Astrocyte (in vitro differentiated cells and primary cell): Measurements from ENCODE around the gene KCNE1.
"Not testable (repeated sequence)": the region's sequence is repeated elsewhere in the genome, so short reads cannot be mapped to it uniquely, and the experiment has no call there.

Experiments
- EZH2 ChIP-seq: IDR thresholded peaks from 2 replicates; pipeline ENCODE4 v1.6.1; 2012; ENCODE audit warnings: mild to moderate bottlenecking, low read length, inconsistent platforms; ENCODE audit not compliant: insufficient read depth
- TF ChIP-seq, protein P1 (sequence below): IDR thresholded peaks from 2 replicates; pipeline ENCODE4 v1.5.1; 2011; ENCODE audit warnings: low read depth, mild to moderate bottlenecking, inconsistent platforms, low read length, moderate library complexity; ENCODE audit not compliant: insufficient read depth

DNA sequence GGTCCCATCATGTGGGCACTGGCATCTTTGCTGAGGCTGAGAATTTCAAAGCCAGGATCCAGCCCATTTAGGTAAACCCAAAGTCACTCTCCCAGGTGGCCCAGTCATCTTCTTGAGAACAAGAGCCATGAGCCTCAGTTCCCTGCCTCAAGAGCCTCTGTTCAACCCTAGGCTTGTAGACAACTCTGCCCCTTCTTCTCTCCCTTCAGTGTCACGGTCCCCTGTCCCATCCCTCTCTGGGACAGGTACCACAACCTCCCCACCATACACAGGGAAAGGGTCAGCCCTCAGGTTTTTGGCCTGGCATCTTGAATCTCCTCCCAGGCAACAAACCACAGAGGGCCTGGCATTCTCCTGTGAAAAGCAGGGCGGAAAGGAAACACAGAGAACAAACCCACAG, 106.3 kb downstream of the KCNE1 start:
- TF ChIP-seq, protein P1, sequence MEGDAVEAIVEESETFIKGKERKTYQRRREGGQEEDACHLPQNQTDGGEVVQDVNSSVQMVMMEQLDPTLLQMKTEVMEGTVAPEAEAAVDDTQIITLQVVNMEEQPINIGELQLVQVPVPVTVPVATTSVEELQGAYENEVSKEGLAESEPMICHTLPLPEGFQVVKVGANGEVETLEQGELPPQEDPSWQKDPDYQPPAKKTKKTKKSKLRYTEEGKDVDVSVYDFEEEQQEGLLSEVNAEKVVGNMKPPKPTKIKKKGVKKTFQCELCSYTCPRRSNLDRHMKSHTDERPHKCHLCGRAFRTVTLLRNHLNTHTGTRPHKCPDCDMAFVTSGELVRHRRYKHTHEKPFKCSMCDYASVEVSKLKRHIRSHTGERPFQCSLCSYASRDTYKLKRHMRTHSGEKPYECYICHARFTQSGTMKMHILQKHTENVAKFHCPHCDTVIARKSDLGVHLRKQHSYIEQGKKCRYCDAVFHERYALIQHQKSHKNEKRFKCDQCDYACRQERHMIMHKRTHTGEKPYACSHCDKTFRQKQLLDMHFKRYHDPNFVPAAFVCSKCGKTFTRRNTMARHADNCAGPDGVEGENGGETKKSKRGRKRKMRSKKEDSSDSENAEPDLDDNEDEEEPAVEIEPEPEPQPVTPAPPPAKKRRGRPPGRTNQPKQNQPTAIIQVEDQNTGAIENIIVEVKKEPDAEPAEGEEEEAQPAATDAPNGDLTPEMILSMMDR: not testable (repeated sequence)
- not testable (repeated sequence) for TF ChIP-seq EZH2
